SK-N-SH (cell line): ENCODE data around the gene MACROD2.

Experiments
- FOSL2 ChIP-seq: IDR thresholded peaks from 2 replicates; pipeline ENCODE4 v1.4.0; 2012; ENCODE audit warnings: low read depth, mild to moderate bottlenecking, moderate library complexity, borderline replicate concordance
- FOXM1 ChIP-seq: IDR thresholded peaks from 2 replicates; pipeline ENCODE4 v1.4.0; 2012; ENCODE audit warnings: low read depth, mild to moderate bottlenecking
- JUND ChIP-seq: IDR thresholded peaks from 2 replicates; pipeline ENCODE4 v1.4.0; 2012
- MAX ChIP-seq: IDR thresholded peaks from 2 replicates; pipeline ENCODE4 v1.4.0; 2012; ENCODE audit warnings: low read depth
- POLR2AphosphoS5 ChIP-seq: IDR thresholded peaks from 2 replicates; pipeline ENCODE4 v1.6.1; 2012; ENCODE audit warnings: low read depth, low read length
- RCOR1 ChIP-seq: fragments of 150-350 bp; IDR thresholded peaks from 2 replicates; pipeline ENCODE4 v1.6.1; 2017; ENCODE audit warnings: antibody characterized with exemption, low read length
- SIN3A ChIP-seq: IDR thresholded peaks from 2 replicates; pipeline ENCODE4 v1.6.1; 2012; ENCODE audit warnings: low read depth, mild to moderate bottlenecking, low read length, moderate library complexity, borderline replicate concordance
- SMC3 ChIP-seq: IDR thresholded peaks from 2 replicates; pipeline ENCODE4 v1.6.1; 2012; ENCODE audit warnings: low read depth, low read length, improper control_type of control experiment
- TF ChIP-seq, protein P1 (sequence below): fragments of 200-600 bp; sonication (generic); IDR thresholded peaks from 2 replicates; pipeline ENCODE4 v1.6.1; 2017; ENCODE audit warnings: antibody characterized with exemption, mild to moderate bottlenecking, moderate library complexity
- TF ChIP-seq, protein P2 (sequence below): fragments of 150-350 bp; IDR thresholded peaks from 2 replicates; pipeline ENCODE4 v1.6.1; 2017; ENCODE audit warnings: antibody characterized with exemption, low read length, low read depth, borderline replicate concordance

- TF ChIP-seq, protein P1, sequence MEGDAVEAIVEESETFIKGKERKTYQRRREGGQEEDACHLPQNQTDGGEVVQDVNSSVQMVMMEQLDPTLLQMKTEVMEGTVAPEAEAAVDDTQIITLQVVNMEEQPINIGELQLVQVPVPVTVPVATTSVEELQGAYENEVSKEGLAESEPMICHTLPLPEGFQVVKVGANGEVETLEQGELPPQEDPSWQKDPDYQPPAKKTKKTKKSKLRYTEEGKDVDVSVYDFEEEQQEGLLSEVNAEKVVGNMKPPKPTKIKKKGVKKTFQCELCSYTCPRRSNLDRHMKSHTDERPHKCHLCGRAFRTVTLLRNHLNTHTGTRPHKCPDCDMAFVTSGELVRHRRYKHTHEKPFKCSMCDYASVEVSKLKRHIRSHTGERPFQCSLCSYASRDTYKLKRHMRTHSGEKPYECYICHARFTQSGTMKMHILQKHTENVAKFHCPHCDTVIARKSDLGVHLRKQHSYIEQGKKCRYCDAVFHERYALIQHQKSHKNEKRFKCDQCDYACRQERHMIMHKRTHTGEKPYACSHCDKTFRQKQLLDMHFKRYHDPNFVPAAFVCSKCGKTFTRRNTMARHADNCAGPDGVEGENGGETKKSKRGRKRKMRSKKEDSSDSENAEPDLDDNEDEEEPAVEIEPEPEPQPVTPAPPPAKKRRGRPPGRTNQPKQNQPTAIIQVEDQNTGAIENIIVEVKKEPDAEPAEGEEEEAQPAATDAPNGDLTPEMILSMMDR, result no peak
- TF ChIP-seq MAX (no peak), JUND (no peak), RCOR1 (no peak), POLR2AphosphoS5 (no peak), SIN3A (no peak), SMC3 (no peak), FOSL2 (no peak), FOXM1 (no peak)
- TF ChIP-seq, protein P2, sequence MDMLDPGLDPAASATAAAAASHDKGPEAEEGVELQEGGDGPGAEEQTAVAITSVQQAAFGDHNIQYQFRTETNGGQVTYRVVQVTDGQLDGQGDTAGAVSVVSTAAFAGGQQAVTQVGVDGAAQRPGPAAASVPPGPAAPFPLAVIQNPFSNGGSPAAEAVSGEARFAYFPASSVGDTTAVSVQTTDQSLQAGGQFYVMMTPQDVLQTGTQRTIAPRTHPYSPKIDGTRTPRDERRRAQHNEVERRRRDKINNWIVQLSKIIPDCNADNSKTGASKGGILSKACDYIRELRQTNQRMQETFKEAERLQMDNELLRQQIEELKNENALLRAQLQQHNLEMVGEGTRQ, result no peak
Measured at GRCh38 chr20:14929388-14929787, 934.1 kb downstream of the MACROD2 start.
